CD4-positive, alpha-beta T cell (primary cell): ENCODE results near the gene ILK. TPM values are rescaled to one million over a fixed set of nuclear protein-coding genes. Genes with fewer than 3 reads are reported as not detected.

Experiments used
- ATAC-seq: fragments of 200-7000 bp; cut with Tn5 transposase; one replicate; pipeline ENCODE4 v1.10.0; 2022; ENCODE audit warnings: mild to moderate bottlenecking; ENCODE audit not compliant: poor library complexity
- CTCF ChIA-PET: fragments of 350-600 bp; sonication (Branson Sonifier 250); formaldehyde crosslinking; loops from one replicate; lab custom pipeline; 2021; ENCODE audit warnings: antibody characterized with exemption, inconsistent platforms; lab: Charles Lee
- POLR2A ChIA-PET: fragments of 350-600 bp; sonication (Branson Sonifier 250); formaldehyde crosslinking; loops from one replicate; lab custom pipeline; 2021; ENCODE audit warnings: antibody characterized with exemption, inconsistent platforms; lab: Charles Lee
- DNase-seq, 14 experiments: peaks; one replicate each; pipeline ENCODE4 v3.0.0-alpha.2; 2013 to 2020; ENCODE audit warnings: mixed read lengths in 2 of 14
- H3K27ac ChIP-seq, 2 donors: one replicate each; pipeline versions ENCODE4 v1.5.1 to v1.7.0; 2013; ENCODE audit warnings: low read length in 2 of 2, low read depth in 1 of 2, mild to moderate bottlenecking in 1 of 2
- H3K27me3 ChIP-seq, 2 experiments: 1 replicate in 1 of 2; 2 replicates in 1 of 2; pipeline versions ENCODE4 v1.6.1 to v1.7.0; 2013; ENCODE audit warnings: low read length in 2 of 2, control low read depth in 1 of 2, mild to moderate bottlenecking in 1 of 2, moderate library complexity in 1 of 2; ENCODE audit not compliant: insufficient read depth in 2 of 2, control insufficient read depth in 1 of 2
- H3K36me3 ChIP-seq: one replicate; pipeline ENCODE4 v1.6.1; 2013; ENCODE audit warnings: low read length, control low read depth; ENCODE audit not compliant: insufficient read depth
- H3K4me1 ChIP-seq: one replicate; pipeline ENCODE4 v1.6.1; 2013; ENCODE audit warnings: low read length, control low read depth; ENCODE audit not compliant: insufficient read depth
- H3K4me3 ChIP-seq: one replicate; pipeline ENCODE4 v1.5.1; 2013; ENCODE audit warnings: mild to moderate bottlenecking, low read length, moderate library complexity
- H3K9me3 ChIP-seq, 2 experiments: 1 replicate in 1 of 2; 2 replicates in 1 of 2; pipeline versions ENCODE4 v1.6.1 to v1.7.0; 2013; ENCODE audit warnings: low read length in 2 of 2, mild to moderate bottlenecking in 2 of 2, control low read depth in 1 of 2, moderate library complexity in 1 of 2; ENCODE audit not compliant: control insufficient read depth in 1 of 2, insufficient read depth in 1 of 2
- H3K27ac Mint-ChIP-seq: one replicate; pipeline ENCODE4 v1.8.0; 2020; ENCODE audit warnings: mixed read lengths
- H3K27me3 Mint-ChIP-seq: one replicate; pipeline ENCODE4 v1.8.0; 2021; ENCODE audit warnings: mixed read lengths
- H3K36me3 Mint-ChIP-seq: one replicate; pipeline ENCODE4 v1.8.0; 2021; ENCODE audit warnings: low read depth, mixed read lengths
- H3K4me1 Mint-ChIP-seq: one replicate; pipeline ENCODE4 v1.8.0; 2021; ENCODE audit warnings: low read depth, mixed read lengths
- H3K4me3 Mint-ChIP-seq: one replicate; pipeline ENCODE4 v1.8.0; 2020; ENCODE audit warnings: mild to moderate bottlenecking, mixed read lengths
- H3K9me3 Mint-ChIP-seq: one replicate; pipeline ENCODE4 v1.8.0; 2020; ENCODE audit warnings: mixed read lengths
- intact Hi-C, 2 experiments: fragments of 100-400 bp; cut with DNase I in 1 of 2; cut with micrococcal nuclease in 1 of 2; formaldehyde crosslinking; loops; one replicate each; pipeline versions ENCODE4 v1.15.1 to v1.9.0; 2023 to 2025; cut with DNase I, micrococcal nuclease
- total RNA-seq, 174 experiments: library from RNA in 2 of 174; stranded (reverse) in 2 of 174; gene quantifications; one replicate each; pipeline ENCODE4 v1.2.3 and lab custom pipeline; 2021 to 2026
- TF ChIP-seq, protein P1 (sequence below): fragments of 200-600 bp; IDR thresholded peaks from one replicate; pipeline ENCODE4 v1.8.0; 2022; ENCODE audit warnings: antibody characterized with exemption, mild to moderate bottlenecking

Gene ILK
- total RNA-seq, 2 experiments from 2014 or later, result 19.2 to 21.0 TPM

DNA sequence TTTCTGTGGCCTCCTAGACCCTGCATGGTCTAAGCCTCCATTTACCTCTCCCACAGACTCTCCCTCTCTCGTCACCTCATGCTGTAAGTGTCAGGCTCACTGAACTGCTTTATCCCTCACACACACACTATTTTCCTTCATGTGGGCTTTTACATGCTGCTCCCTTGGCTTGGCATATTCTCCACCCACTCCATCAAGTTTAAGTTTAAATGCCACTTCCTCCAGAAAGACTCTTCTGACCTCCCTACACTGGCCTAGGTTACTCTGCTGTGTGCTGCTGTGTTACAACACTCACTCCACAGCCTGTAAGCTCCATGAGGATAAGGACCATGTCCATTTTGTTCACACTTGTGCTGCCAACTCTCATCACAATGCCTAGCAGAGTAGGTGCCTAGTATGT lies 49.5 kb downstream of the ILK start:
- Mint-ChIP-seq H3K4me3 (no peak overlapping the region), H3K27me3 (no peaks in the 10 kb centered on the region), H3K4me1 (peaks cover 12% of the 10 kb centered on the region), H3K36me3 (no peaks in the 10 kb centered on the region), H3K9me3 (no peaks in the 10 kb centered on the region), H3K27ac (no peak overlapping the region)
- POLR2A ChIA-PET, result interaction anchor here (1.1 kb wide), 1 partner anchor 30 kb away, joined by 5 read pairs; the partner anchor contains the start of gene MRPL17
- Histone ChIP-seq H3K4me3 (no peak overlapping the region), H3K36me3 (no peaks in the 10 kb centered on the region), H3K9me3 (no peaks in the 10 kb centered on the region), H3K4me1 (peaks cover 36% of the 10 kb centered on the region), H3K27me3 (no peaks in the 10 kb centered on the region), H3K27ac (no peak overlapping the region)
- TF ChIP-seq, protein P1, sequence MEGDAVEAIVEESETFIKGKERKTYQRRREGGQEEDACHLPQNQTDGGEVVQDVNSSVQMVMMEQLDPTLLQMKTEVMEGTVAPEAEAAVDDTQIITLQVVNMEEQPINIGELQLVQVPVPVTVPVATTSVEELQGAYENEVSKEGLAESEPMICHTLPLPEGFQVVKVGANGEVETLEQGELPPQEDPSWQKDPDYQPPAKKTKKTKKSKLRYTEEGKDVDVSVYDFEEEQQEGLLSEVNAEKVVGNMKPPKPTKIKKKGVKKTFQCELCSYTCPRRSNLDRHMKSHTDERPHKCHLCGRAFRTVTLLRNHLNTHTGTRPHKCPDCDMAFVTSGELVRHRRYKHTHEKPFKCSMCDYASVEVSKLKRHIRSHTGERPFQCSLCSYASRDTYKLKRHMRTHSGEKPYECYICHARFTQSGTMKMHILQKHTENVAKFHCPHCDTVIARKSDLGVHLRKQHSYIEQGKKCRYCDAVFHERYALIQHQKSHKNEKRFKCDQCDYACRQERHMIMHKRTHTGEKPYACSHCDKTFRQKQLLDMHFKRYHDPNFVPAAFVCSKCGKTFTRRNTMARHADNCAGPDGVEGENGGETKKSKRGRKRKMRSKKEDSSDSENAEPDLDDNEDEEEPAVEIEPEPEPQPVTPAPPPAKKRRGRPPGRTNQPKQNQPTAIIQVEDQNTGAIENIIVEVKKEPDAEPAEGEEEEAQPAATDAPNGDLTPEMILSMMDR, result no peak
- CTCF ChIA-PET, result no interaction called here
- DNase-seq (no peak), ATAC-seq (no peak)
- intact Hi-C loops, result no loop called here

DNA sequence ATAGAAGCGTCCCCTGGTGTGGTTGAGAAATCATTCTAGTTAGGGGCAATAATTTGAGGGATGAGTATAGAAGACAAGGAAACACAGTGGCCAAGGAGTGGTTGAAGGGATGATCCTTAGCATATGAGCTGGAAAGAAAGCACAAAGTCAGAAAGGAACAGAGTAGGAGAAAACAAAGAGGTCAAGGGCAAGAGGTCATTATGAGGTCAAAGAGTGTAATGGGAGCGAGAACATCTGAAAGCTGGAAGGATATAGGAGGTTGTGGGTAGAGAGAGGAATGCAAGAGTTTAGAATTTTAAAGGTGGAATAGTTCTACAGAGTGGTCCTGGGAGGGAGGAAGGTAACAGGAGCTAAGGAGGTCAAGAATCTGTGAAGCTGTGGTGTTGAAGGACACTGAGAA lies 50.1 kb downstream of the ILK start:
- Mint-ChIP-seq H3K9me3 (no peaks in the 10 kb centered on the region), H3K4me1 (peaks cover 12% of the 10 kb centered on the region), H3K27ac (no peak overlapping the region), H3K36me3 (no peaks in the 10 kb centered on the region), H3K4me3 (no peak overlapping the region), H3K27me3 (no peaks in the 10 kb centered on the region)
- H3K27me3 ChIP-seq, result no peaks in the 10 kb centered on the region
- intact Hi-C loops, result loop anchor here in 1 of 2 experiments (2.0 kb wide), 1 partner anchor 39 kb away; no protein-coding TSS in a partner anchor
- TF ChIP-seq, protein P1, result no peak
- DNase-seq, result no peak
- H3K4me1 ChIP-seq, result peaks cover 36% of the 10 kb centered on the region
- no peak overlapping the region for H3K4me3 ChIP-seq
- H3K36me3 ChIP-seq, result no peaks in the 10 kb centered on the region
- ChIA-PET POLR2A (interaction anchor here (0.8 to 1.4 kb wide), 3 partner anchors 20 to 35 kb away, joined by 3 to 7 read pairs (median 5); partner anchors contain the start of genes MRPL17 and TPP1), CTCF (interaction anchor here (1.2 kb wide), 1 partner anchor 30 kb away, joined by 4 read pairs; the partner anchor contains the start of gene MRPL17)
- no peak for ATAC-seq
- H3K27ac ChIP-seq, result no peak overlapping the region
- H3K9me3 ChIP-seq, result no peaks in the 10 kb centered on the region

DNA sequence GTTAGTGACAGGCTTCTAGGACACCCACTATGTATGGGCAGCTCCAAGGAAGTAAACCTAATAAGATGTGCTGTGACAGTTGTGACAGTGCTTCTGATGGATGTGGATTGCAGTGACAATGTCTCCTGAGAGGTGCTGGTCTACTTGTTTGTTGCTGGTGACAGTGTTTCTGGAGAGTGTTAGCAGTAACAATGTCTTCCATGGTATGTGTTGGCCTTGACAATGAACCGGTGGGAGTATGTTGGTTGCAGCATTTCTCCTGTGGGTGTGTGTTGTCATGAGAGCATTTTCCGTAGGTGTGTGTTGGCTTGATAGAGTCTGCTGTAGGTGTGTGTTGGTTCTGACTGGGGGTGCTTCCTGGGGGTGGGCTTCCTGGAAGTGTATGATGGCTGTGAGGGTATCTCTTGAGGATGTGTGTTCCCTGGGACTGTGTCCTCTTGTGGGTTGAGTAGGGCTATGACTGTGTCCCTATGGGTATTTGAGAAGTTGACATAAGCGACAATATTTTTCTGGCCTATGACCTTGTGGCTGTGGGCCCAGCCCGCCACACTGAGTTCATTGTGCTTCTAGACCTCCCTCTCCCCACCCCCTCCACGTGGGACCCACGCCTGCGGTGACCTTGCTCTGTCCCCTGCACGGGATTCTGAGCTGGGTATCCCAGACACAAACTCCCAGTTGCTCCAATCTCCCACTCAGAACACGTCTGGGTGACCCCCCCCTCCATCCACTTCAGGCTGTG lies 50.9 kb downstream of the ILK start:
- ChIA-PET CTCF (interaction anchor here (1.2 kb wide), 1 partner anchor 29 kb away, joined by 4 read pairs; the partner anchor contains the start of gene MRPL17), POLR2A (interaction anchor here (0.8 to 2.2 kb wide), 4 partner anchors 19 to 42 kb away, joined by 3 to 10 read pairs (median 6); partner anchors contain the start of genes MRPL17, TAF10 and TPP1)
- Histone ChIP-seq H3K4me3 (peak overlapping the region; percentile 51), H3K36me3 (no peaks in the 10 kb centered on the region), H3K4me1 (peaks cover 32% of the 10 kb centered on the region), H3K27me3 (no peaks in the 10 kb centered on the region), H3K9me3 (no peaks in the 10 kb centered on the region), H3K27ac (peak overlapping the region; percentile 16 to 41)
- TF ChIP-seq, protein P1, result no peak
- H3K36me3 Mint-ChIP-seq, result no peaks in the 10 kb centered on the region
- no peaks in the 10 kb centered on the region for H3K9me3 Mint-ChIP-seq
- H3K27ac Mint-ChIP-seq, result no peak overlapping the region
- H3K4me3 Mint-ChIP-seq, result no peak overlapping the region
- ATAC-seq, result peak; percentile 10
- H3K4me1 Mint-ChIP-seq, result peaks cover 12% of the 10 kb centered on the region
- DNase-seq, result no peak
- intact Hi-C loops, result loop anchor here in 1 of 2 experiments (2.0 kb wide), 1 partner anchor 40 kb away; no protein-coding TSS in a partner anchor
- no peaks in the 10 kb centered on the region for H3K27me3 Mint-ChIP-seq
